AG09309 (cell line): Measurements from ENCODE around the gene CRYBB2.
"Not testable (repeated sequence)": the region's sequence is repeated elsewhere in the genome, so short reads cannot be mapped to it uniquely, and the experiment has no call there.

Source experiments
- DNase-seq: peaks from one replicate; pipeline ENCODE4 v3.0.0-alpha.2; 2010; ENCODE audit warnings: low read depth
- H3K4me3 ChIP-seq: 2 replicates; pipeline ENCODE4 v1.5.1; 2011; ENCODE audit warnings: mild to moderate bottlenecking, low read depth, low read length, moderate library complexity; ENCODE audit not compliant: control insufficient read depth
- CTCF ChIP-seq: IDR thresholded peaks from 2 replicates; pipeline ENCODE4 v1.5.1; 2011; ENCODE audit warnings: mild to moderate bottlenecking, low read depth, low read length, inconsistent platforms; ENCODE audit not compliant: insufficient read depth, control insufficient read depth; ENCODE audit errors: missing control alignments

The CRYBB2 gene

DNA sequence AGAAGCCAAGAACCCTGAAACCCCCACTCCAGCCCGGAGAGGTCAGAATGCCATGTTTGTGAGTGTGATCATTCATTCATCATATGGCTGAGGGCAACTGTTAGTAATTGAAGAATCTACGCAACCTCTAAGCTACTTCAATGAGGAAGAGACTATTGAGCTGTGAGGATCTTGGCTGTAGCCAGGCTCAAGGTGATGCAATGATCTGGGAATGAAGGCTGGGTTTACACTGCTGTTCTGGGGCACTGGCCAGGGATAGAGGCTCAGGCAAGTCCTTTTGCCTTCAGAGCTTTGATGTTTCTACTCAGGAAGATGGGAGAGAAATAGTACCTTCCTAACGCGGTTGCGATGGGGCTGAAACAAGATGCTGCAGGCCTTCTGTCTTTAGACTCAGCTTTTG lies 12.9 kb downstream of the CRYBB2 start:
- no peak overlapping the region for H3K4me3 ChIP-seq
- no peak for TF ChIP-seq CTCF
- DNase-seq = no peak

DNA sequence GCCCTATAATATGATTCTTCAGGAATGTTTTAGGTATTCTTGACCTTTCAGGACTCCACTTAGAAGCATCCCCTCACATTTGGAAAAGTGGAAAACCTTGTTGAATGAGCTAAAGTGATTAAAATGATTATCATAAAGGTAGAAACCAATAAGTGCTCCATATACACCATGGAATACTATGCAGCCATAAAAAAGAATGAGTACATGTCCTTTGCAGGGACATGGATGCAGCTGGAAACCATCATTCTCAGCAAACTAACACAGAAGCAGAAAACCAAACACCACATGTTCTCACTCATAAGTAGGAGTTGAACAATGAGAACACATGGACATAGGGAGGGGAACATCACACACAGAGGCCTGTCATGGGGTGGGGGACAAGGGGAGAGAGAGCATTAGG lies 14.3 kb downstream of the CRYBB2 start:
- not testable (repeated sequence) for H3K4me3 ChIP-seq, DNase-seq

DNA sequence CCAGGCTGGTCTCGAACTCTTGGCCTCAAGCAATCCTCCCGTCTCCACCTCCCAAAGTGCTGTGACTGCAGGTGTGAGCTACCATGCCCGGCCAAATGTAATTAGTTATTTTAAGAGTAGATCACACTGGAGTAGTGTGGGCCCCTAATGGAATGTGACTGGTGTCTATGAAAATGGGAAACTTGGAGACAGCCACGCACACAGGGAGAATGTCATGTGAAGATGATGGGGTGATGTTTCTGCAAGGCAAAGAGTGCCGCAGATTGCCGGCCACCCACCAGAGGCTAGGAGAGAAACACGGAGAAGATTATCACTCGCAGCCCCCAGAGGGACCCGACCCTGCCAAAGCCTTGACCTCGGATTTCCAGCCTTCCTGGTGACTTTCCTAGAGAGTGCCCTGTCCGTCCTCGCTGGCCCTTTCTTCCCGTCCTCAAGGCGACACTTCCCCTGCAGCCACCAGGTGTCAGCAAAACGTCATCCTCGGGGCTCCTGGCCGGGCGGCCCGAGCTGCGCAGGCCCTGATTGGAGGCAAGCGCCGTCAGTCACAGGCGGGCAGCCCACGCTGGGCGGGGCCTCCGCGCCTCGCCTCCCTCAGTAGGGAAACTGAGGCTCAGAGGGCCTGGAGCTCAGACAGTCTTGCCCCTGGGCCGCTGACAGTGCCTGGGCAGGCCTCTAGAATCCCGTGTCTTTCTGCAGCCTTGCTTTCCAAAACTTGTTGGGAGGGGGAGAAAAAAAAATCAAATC lies 16.3 kb downstream of the CRYBB2 start:
- H3K4me3 ChIP-seq = no peak overlapping the region
- TF ChIP-seq CTCF = peak; percentile 40
- no peak for DNase-seq

DNA sequence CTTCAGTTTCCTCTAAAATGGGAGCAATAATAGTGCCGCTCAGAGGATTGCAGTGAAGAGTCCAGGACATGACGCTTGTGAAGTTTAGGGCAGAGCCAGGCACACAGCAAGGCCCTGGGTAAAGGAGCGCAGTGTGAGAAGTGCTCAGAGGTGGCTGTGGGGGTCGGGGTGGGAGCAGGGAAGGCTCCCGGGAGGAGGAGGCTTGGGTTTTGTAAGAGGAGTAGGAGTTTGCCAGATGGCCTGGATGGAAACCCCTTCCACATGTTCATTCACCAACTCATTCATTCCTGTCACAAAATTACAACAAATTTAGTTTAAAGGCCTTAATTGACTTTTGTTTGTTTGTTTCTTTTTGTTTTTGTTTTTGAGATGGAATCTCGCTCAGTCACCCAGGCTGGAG lies 17.0 kb downstream of the CRYBB2 start:
- TF ChIP-seq CTCF = no peak
- no peak for DNase-seq
- H3K4me3 ChIP-seq = no peak overlapping the region

GRCh38 chr22:25237503-25237902 lies 18.1 kb downstream of the CRYBB2 start:
- no peak overlapping the region for H3K4me3 ChIP-seq
- no peak for DNase-seq
- no peak for TF ChIP-seq CTCF

- not testable (repeated sequence) for H3K4me3 ChIP-seq, DNase-seq
These were observed 18.6 kb downstream of the CRYBB2 start for GRCh38 chr22:25238058-25238457.

DNA sequence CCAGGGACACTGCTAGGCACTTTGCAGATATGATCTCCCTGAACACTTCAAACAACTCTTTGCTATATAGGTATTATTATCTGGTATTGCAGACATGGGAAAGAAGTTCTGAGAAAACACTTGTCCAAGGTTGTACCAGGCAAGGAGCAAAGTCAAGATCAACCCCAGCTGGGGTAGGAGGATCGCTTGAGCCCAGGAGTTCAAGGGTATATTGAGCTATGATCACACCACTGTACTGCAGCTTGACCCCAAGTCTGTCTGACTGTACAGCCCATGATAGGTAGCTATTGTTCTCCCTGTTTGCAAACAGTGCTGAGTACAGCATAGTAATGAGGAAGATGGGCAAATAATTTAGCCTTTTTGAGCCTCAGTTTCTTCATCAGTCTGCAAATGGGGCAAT lies 35.7 kb downstream of the CRYBB2 start:
- not testable (repeated sequence) for H3K4me3 ChIP-seq

GRCh38 chr22:25267567-25267966 lies 48.1 kb downstream of the CRYBB2 start:
- H3K4me3 ChIP-seq, DNase-seq: not testable (repeated sequence)

More for the DNA sequence above, 35.7 kb downstream of the CRYBB2 start:
- not testable (repeated sequence) for DNase-seq

DNA sequence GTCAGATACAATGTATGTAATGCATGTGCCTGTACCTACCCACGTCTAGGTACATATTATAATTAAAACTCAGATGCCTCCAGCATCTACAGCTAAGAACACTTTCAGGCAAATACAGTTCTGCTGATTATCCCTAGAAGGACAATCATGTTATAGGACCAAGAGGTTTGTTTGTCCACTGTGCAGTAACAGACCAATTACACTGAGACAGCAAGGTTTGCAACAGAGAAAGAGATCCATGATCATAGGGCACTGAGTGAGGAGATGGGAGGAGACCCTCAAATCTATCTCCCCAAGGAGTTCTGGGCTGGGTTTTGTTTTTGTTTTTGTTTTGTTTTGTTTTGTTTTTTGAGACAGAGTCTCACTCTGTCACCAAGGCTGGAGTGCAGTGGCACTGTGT lies 49.5 kb downstream of the CRYBB2 start:
- not testable (repeated sequence) for H3K4me3 ChIP-seq, DNase-seq

- not testable (repeated sequence) for DNase-seq, H3K4me3 ChIP-seq
These were observed 50.6 kb downstream of the CRYBB2 start for GRCh38 chr22:25270061-25270460.

GRCh38 chr22:25273231-25273630 lies 53.8 kb downstream of the CRYBB2 start:
- not testable (repeated sequence) for H3K4me3 ChIP-seq, DNase-seq

- H3K4me3 ChIP-seq, DNase-seq: not testable (repeated sequence)
These were observed 54.5 kb downstream of the CRYBB2 start for GRCh38 chr22:25273928-25274327.

- not testable (repeated sequence) for DNase-seq, H3K4me3 ChIP-seq
These were observed 60.7 kb downstream of the CRYBB2 start for GRCh38 chr22:25280118-25280517.
